ENCODE data around the gene SORBS1. TPM values are rescaled to one million over a fixed set of nuclear protein-coding genes. Genes with fewer than 3 reads are reported as not detected.

Gene SORBS1
- total and polyA plus RNA-seq, 2 experiments from 2014 or later: 0.65 to 1.2 TPM

GRCh38 chr10:95505084-95505610, 56.0 kb downstream of the SORBS1 start:
- no peaks in the 10 kb centered on the region for H3K36me3 ChIP-seq (ENCODE audit: low read depth)
- in situ Hi-C loops (cut with MboI): no loop called here
- H4K20me1 ChIP-seq (ENCODE audit: insufficient read depth): no peaks in the 10 kb centered on the region
- no peak overlapping the region for H3K4me2 ChIP-seq (ENCODE audit: unreplicated experiment)
- H3K4me1 ChIP-seq (ENCODE audit: insufficient read depth): peaks cover 24% of the 10 kb centered on the region
- H3F3A ChIP-seq (ENCODE audit: insufficient read depth): peaks cover 12% of the 10 kb centered on the region; the same call in 1 of the 2 replicates
- no peaks in the 10 kb centered on the region for H3K27me3 ChIP-seq (replicated peaks; ENCODE audit: insufficient read depth)
- H3K9me3 ChIP-seq (ENCODE audit: low read depth): no peaks in the 10 kb centered on the region
- H2AFZ ChIP-seq: no peak overlapping the region
- TF ChIP-seq EZH2 (IDR thresholded peaks at IDR 0.05; ENCODE audit: insufficient read depth, poor library complexity, severe bottlenecking): no peak
- WGBS, 2 experiments (ENCODE audit: low coverage in 1 of 2, low lambda C conversion rate in 2 of 2, missing lambda C conversion rate in 2 of 2): 66 to 71% methylated on average over 5 of the region's 5 CpGs
- no peak overlapping the region for H3K4me3 ChIP-seq
- H3K9ac ChIP-seq: no peak overlapping the region
- no peaks in the 10 kb centered on the region for H3K9me2 ChIP-seq (ENCODE audit: insufficient read depth)
- no peak overlapping the region for H3K27ac ChIP-seq
- H3K79me2 ChIP-seq (ENCODE audit: insufficient read depth): no peaks in the 10 kb centered on the region
- no peak for DNase-seq

- H3K9me2 ChIP-seq (ENCODE audit: insufficient read depth): no peaks in the 10 kb centered on the region
- H3K27ac ChIP-seq: no peak overlapping the region
- H3K4me3 ChIP-seq: no peak overlapping the region
- no peak overlapping the region for H3K9ac ChIP-seq
- H3K4me2 ChIP-seq (ENCODE audit: unreplicated experiment): no peak overlapping the region
- peaks cover 12% of the 10 kb centered on the region; the same call in 1 of the 2 replicates for H3F3A ChIP-seq (ENCODE audit: insufficient read depth)
- DNase-seq: no peak
- peaks cover 23% of the 10 kb centered on the region for H3K4me1 ChIP-seq (ENCODE audit: insufficient read depth)
- no peak for TF ChIP-seq EZH2 (IDR thresholded peaks at IDR 0.05; ENCODE audit: insufficient read depth, poor library complexity, severe bottlenecking)
- no peak for TF ChIP-seq EZH2phosphoT487 (IDR thresholded peaks at IDR 0.05; ENCODE audit: insufficient read depth, low read depth)
- in situ Hi-C loops (cut with MboI): no loop called here
- no peaks in the 10 kb centered on the region for H4K20me1 ChIP-seq (ENCODE audit: insufficient read depth)
- H3K27me3 ChIP-seq (replicated peaks; ENCODE audit: insufficient read depth): no peaks in the 10 kb centered on the region
- H2AFZ ChIP-seq: no peak overlapping the region
- 72 to 81% methylated on average over 4 of the region's 4 CpGs for WGBS, 2 experiments (ENCODE audit: low coverage in 1 of 2, low lambda C conversion rate in 2 of 2, missing lambda C conversion rate in 2 of 2)
- H3K79me2 ChIP-seq (ENCODE audit: insufficient read depth): no peaks in the 10 kb centered on the region
- H3K9me3 ChIP-seq (ENCODE audit: low read depth): no peaks in the 10 kb centered on the region
- no peaks in the 10 kb centered on the region for H3K36me3 ChIP-seq (ENCODE audit: low read depth)
These were observed 56.9 kb downstream of the SORBS1 start for GRCh38 chr10:95504246-95504691.

GRCh38 chr10:95503526-95503925, 57.6 kb downstream of the SORBS1 start:
- Histone ChIP-seq H3K4me2 (ENCODE audit: unreplicated experiment) (no peak overlapping the region), H3K9me2 (ENCODE audit: insufficient read depth) (no peaks in the 10 kb centered on the region), H3K27ac (no peak overlapping the region), H3K4me3 (no peak overlapping the region), H4K20me1 (ENCODE audit: insufficient read depth) (no peaks in the 10 kb centered on the region), H3K9ac (no peak overlapping the region), H3K9me3 (ENCODE audit: low read depth) (no peaks in the 10 kb centered on the region), H3K79me2 (ENCODE audit: insufficient read depth) (no peaks in the 10 kb centered on the region), H3K4me1 (ENCODE audit: insufficient read depth) (peaks cover 15% of the 10 kb centered on the region), H2AFZ (no peak overlapping the region), H3K36me3 (ENCODE audit: low read depth) (no peaks in the 10 kb centered on the region), H3K27me3 (replicated peaks; ENCODE audit: insufficient read depth) (no peaks in the 10 kb centered on the region), H3F3A (ENCODE audit: insufficient read depth) (peaks cover 12% of the 10 kb centered on the region; the same call in 1 of the 2 replicates)
- TF ChIP-seq EZH2 (IDR thresholded peaks at IDR 0.05; ENCODE audit: insufficient read depth, poor library complexity, severe bottlenecking) (no peak), EZH2phosphoT487 (IDR thresholded peaks at IDR 0.05; ENCODE audit: insufficient read depth, low read depth) (no peak)
- in situ Hi-C loops (cut with MboI): no loop called here
- DNase-seq: no peak
- WGBS, 2 experiments (ENCODE audit: low coverage in 1 of 2, low lambda C conversion rate in 2 of 2, missing lambda C conversion rate in 2 of 2): 63 to 73% methylated on average over 3 of the region's 3 CpGs

- TF ChIP-seq EZH2 (IDR thresholded peaks at IDR 0.05; ENCODE audit: insufficient read depth, poor library complexity, severe bottlenecking) (no peak), EZH2phosphoT487 (IDR thresholded peaks at IDR 0.05; ENCODE audit: insufficient read depth, low read depth) (no peak)
- in situ Hi-C loops (cut with MboI): no loop called here
- Histone ChIP-seq H3K4me2 (ENCODE audit: unreplicated experiment) (no peak overlapping the region), H3K9me3 (ENCODE audit: low read depth) (no peaks in the 10 kb centered on the region), H3F3A (ENCODE audit: insufficient read depth) (peaks cover 7% of the 10 kb centered on the region; the same call in 1 of the 2 replicates), H3K27ac (no peak overlapping the region), H3K27me3 (replicated peaks; ENCODE audit: insufficient read depth) (no peaks in the 10 kb centered on the region), H3K9me2 (ENCODE audit: insufficient read depth) (no peaks in the 10 kb centered on the region), H4K20me1 (ENCODE audit: insufficient read depth) (no peaks in the 10 kb centered on the region), H3K9ac (no peak overlapping the region), H3K4me1 (ENCODE audit: insufficient read depth) (peaks cover 10% of the 10 kb centered on the region), H3K4me3 (no peak overlapping the region), H3K79me2 (ENCODE audit: insufficient read depth) (no peaks in the 10 kb centered on the region), H2AFZ (0 out of 2 replicates have a peak overlapping the region, but pooled peaks have one; percentile 7), H3K36me3 (ENCODE audit: low read depth) (no peaks in the 10 kb centered on the region)
- peak; percentile 58 for DNase-seq
These were observed 58.2 kb downstream of the SORBS1 start for GRCh38 chr10:95503001-95503400.

All from GM23248 (cell line).